Right atrium auricular region (tissue), 2 donors: ENCODE measurements around the gene GPR176. TPM values are rescaled to one million over a fixed set of nuclear protein-coding genes. Genes with fewer than 3 reads are reported as not detected.
A peak's percentile ranks its signal among the peaks of the same experiment; 100 is the strongest.

ENCODE experiments used
- DNase-seq: peaks from one replicate; pipeline ENCODE4 v3.0.0-alpha.2; 2019; ENCODE audit warnings: low spot score
- H3K27ac ChIP-seq, 2 donors: fragments of 200-600 bp; sonication (generic); 1 replicate in 1 of 2; 2 replicates in 1 of 2; pipeline ENCODE4 v1.5.1; 2016 to 2019
- H3K27me3 ChIP-seq, 2 donors: fragments of 200-600 bp; sonication (generic); one replicate each; pipeline versions ENCODE4 v1.5.1 to v1.6.0; 2017 to 2019
- H3K36me3 ChIP-seq: fragments of 200-600 bp; sonication (generic); one replicate; pipeline ENCODE4 v1.5.1; 2016
- H3K4me1 ChIP-seq, 2 donors: fragments of 200-600 bp; sonication (generic); one replicate each; pipeline versions ENCODE4 v1.5.1 to v1.6.0; 2017 to 2019
- H3K4me3 ChIP-seq, 2 donors: fragments of 200-600 bp; sonication (generic); 1 replicate in 1 of 2; 2 replicates in 1 of 2; pipeline ENCODE4 v1.5.1; 2017 to 2019; ENCODE audit warnings: mild to moderate bottlenecking in 1 of 2, moderate library complexity in 1 of 2
- H3K9me3 ChIP-seq, 2 donors: fragments of 200-600 bp; sonication (generic); one replicate each; pipeline ENCODE4 v1.5.1; 2019
- CTCF ChIP-seq, 2 donors: fragments of 200-600 bp; sonication (generic); IDR thresholded peaks; one replicate each; pipeline ENCODE4 v1.5.1; 2019; ENCODE audit warnings: antibody characterized with exemption in 2 of 2
- total RNA-seq, 2 donors: library from RNA; depleted of rRNA; stranded (reverse); fragments of >200 nt; gene quantifications; one replicate each; pipeline ENCODE4 v1.1.0, GENCODE V29; 2016

GPR176 gene
- total RNA-seq, 2 donors from 2014 or later, result 4.3 to 6.7 TPM

GRCh38 chr15:39786447-39787056 is 133.5 kb downstream of the GPR176 start:
- DNase-seq, result no peak
- Histone ChIP-seq H3K36me3 (no peaks in the 10 kb centered on the region), H3K27ac (no peak overlapping the region), H3K27me3 (no peaks in the 10 kb centered on the region), H3K4me3 (no peak overlapping the region), H3K9me3 (no peaks in the 10 kb centered on the region), H3K4me1 (peaks cover 0 to 20% of the 10 kb centered on the region in 2 donors)
- peak; percentile 29 to 75 for TF ChIP-seq CTCF (IDR thresholded peaks at IDR 0.05)

GRCh38 chr15:39785841-39786240 is 134.2 kb downstream of the GPR176 start:
- no peak overlapping the region for H3K27ac ChIP-seq
- H3K9me3 ChIP-seq, result no peaks in the 10 kb centered on the region
- no peak overlapping the region for H3K4me3 ChIP-seq
- no peaks in the 10 kb centered on the region for H3K36me3 ChIP-seq
- peaks cover 0 to 20% of the 10 kb centered on the region in 2 donors for H3K4me1 ChIP-seq
- DNase-seq, result no peak
- TF ChIP-seq CTCF (IDR thresholded peaks at IDR 0.05), result no peak
- H3K27me3 ChIP-seq, result no peaks in the 10 kb centered on the region

GRCh38 chr15:39785139-39785538 is 134.9 kb downstream of the GPR176 start:
- TF ChIP-seq CTCF (IDR thresholded peaks at IDR 0.05), result no peak
- Histone ChIP-seq H3K4me3 (no peak overlapping the region), H3K4me1 (peaks cover 0 to 20% of the 10 kb centered on the region in 2 donors), H3K27ac (no peak overlapping the region), H3K9me3 (no peaks in the 10 kb centered on the region), H3K27me3 (no peaks in the 10 kb centered on the region), H3K36me3 (no peaks in the 10 kb centered on the region)
- DNase-seq, result no peak

- no peak for TF ChIP-seq CTCF (IDR thresholded peaks at IDR 0.05)
- H3K27ac ChIP-seq, result no peak overlapping the region
- H3K27me3 ChIP-seq, result no peaks in the 10 kb centered on the region
- H3K9me3 ChIP-seq, result no peaks in the 10 kb centered on the region
- no peak overlapping the region for H3K4me3 ChIP-seq
- no peaks in the 10 kb centered on the region for H3K36me3 ChIP-seq
- DNase-seq, result no peak
- H3K4me1 ChIP-seq, result peaks cover 0 to 20% of the 10 kb centered on the region in 2 donors
These were observed 135.4 kb downstream of the GPR176 start for GRCh38 chr15:39784638-39785037.

GRCh38 chr15:39784125-39784524 is 135.9 kb downstream of the GPR176 start:
- no peak overlapping the region for H3K4me3 ChIP-seq
- H3K4me1 ChIP-seq, result peaks cover 0 to 20% of the 10 kb centered on the region in 2 donors
- H3K27ac ChIP-seq, result peak overlapping the region in 1 of 2 donors; percentile 83

More at GRCh38 chr15:39784125-39784524, 135.9 kb downstream of the GPR176 start:
- Histone ChIP-seq H3K9me3 (no peaks in the 10 kb centered on the region), H3K27me3 (no peaks in the 10 kb centered on the region), H3K36me3 (no peaks in the 10 kb centered on the region)
- TF ChIP-seq CTCF (IDR thresholded peaks at IDR 0.05), result no peak
- no peak for DNase-seq
